DND-41 (cell line): Measurements from ENCODE around the gene NOD2.

Experiments used
- CTCF ChIP-seq: IDR thresholded peaks from 2 replicates; pipeline ENCODE4 v1.5.1; 2012; ENCODE audit warnings: borderline replicate concordance, low read length, moderate library complexity, mild to moderate bottlenecking; ENCODE audit not compliant: poor library complexity, severe bottlenecking; ENCODE audit errors: extremely low read depth
- EZH2 ChIP-seq: IDR thresholded peaks from 3 replicates; pipeline ENCODE4 v1.6.1; 2012; ENCODE audit warnings: borderline replicate concordance, low read depth, mild to moderate bottlenecking, moderate library complexity, low read length, inconsistent platforms; ENCODE audit not compliant: severe bottlenecking

- TF ChIP-seq CTCF: no peak
- no peak for TF ChIP-seq EZH2
These were observed 18.6 kb downstream of the NOD2 start for GRCh38 chr16:50711862-50712559.
